WTC11 (cell line): ENCODE measurements around the gene DNM3. TPM values are rescaled to one million over a fixed set of nuclear protein-coding genes. Genes with fewer than 3 reads are reported as not detected.

Experiments
- ATAC-seq: fragments of 200-7000 bp; cut with Tn5 transposase; 2 replicates; pipeline ENCODE4 v1.10.0; 2021; ENCODE audit warnings: mild to moderate bottlenecking, moderate library complexity
- CTCF ChIA-PET: fragments of 300-600 bp; sonication (Branson Sonifier 250); formaldehyde crosslinking; loops from one replicate; lab custom pipeline; 2021; ENCODE audit warnings: antibody characterized with exemption; lab: Charles Lee
- POLR2A ChIA-PET: fragments of 350-600 bp; sonication (Branson Sonifier 250); formaldehyde crosslinking; loops from one replicate; lab custom pipeline; 2021; ENCODE audit warnings: antibody characterized with exemption; lab: Charles Lee
- DNase-seq: peaks from one replicate; pipeline ENCODE4 v3.0.0; 2021; ENCODE audit warnings: low spot score
- H3K27ac Mint-ChIP-seq: 2 replicates; pipeline ENCODE4 v1.8.0; 2021; ENCODE audit warnings: mixed read lengths
- H3K27me3 Mint-ChIP-seq: 2 replicates; pipeline ENCODE4 v1.8.0; 2021; ENCODE audit warnings: low read depth, mild to moderate bottlenecking, moderate library complexity, mixed read lengths
- H3K36me3 Mint-ChIP-seq: 2 replicates; pipeline ENCODE4 v1.8.0; 2021; ENCODE audit warnings: mixed read lengths
- H3K4me1 Mint-ChIP-seq: 2 replicates; pipeline ENCODE4 v1.8.0; 2022; ENCODE audit warnings: mixed read lengths
- H3K4me3 Mint-ChIP-seq: 2 replicates; pipeline ENCODE4 v1.8.0; 2021; ENCODE audit warnings: mild to moderate bottlenecking, moderate library complexity, mixed read lengths
- H3K9me3 Mint-ChIP-seq: 2 replicates; pipeline ENCODE4 v1.8.0; 2021; ENCODE audit warnings: mixed read lengths
- EMX1 ChIP-seq: fragments of 250-450 bp; sonication (Bioruptor Pico); IDR thresholded peaks from 2 replicates; pipeline ENCODE4 v1.8.0; 2021; ENCODE audit warnings: mild to moderate bottlenecking
- ESRRA ChIP-seq: sonication (generic); formaldehyde crosslinking; IDR thresholded peaks from 2 replicates; pipeline ENCODE4 v1.8.1; 2022; ENCODE audit warnings: mild to moderate bottlenecking, missing genetic modification reagents, borderline replicate concordance
- FOXP4 ChIP-seq: sonication (generic); formaldehyde crosslinking; IDR thresholded peaks from 2 replicates; pipeline ENCODE4 v1.8.0; 2022; ENCODE audit warnings: mild to moderate bottlenecking, missing genetic modification reagents
- JAZF1 ChIP-seq: fragments of 250-450 bp; sonication (Bioruptor Pico); IDR thresholded peaks from 2 replicates; pipeline ENCODE4 v1.9.0; 2021; ENCODE audit warnings: moderate library complexity, mild to moderate bottlenecking, inconsistent platforms
- KAT7 ChIP-seq: sonication (generic); formaldehyde crosslinking; IDR thresholded peaks from 2 replicates; pipeline ENCODE4 v1.8.1; 2023; ENCODE audit warnings: missing genetic modification reagents, mild to moderate bottlenecking, borderline replicate concordance
- NFYB ChIP-seq: sonication (generic); formaldehyde crosslinking; conservative IDR thresholded peaks from 2 replicates; pipeline ENCODE4 v1.8.0; 2022; ENCODE audit warnings: low read depth, missing genetic modification reagents
- PRRX2 ChIP-seq: fragments of 250-450 bp; sonication (Bioruptor Pico); IDR thresholded peaks from 2 replicates; pipeline ENCODE4 v1.8.0; 2021; ENCODE audit warnings: mild to moderate bottlenecking
- SMAD3 ChIP-seq: sonication (generic); formaldehyde crosslinking; IDR thresholded peaks from 2 replicates; pipeline ENCODE4 v1.8.0; 2022; ENCODE audit warnings: missing genetic modification reagents, mild to moderate bottlenecking, borderline replicate concordance
- TCF7 ChIP-seq: sonication (generic); formaldehyde crosslinking; IDR thresholded peaks from 2 replicates; pipeline ENCODE4 v1.8.0; 2022; ENCODE audit warnings: mild to moderate bottlenecking, low read depth, missing genetic modification reagents, moderate library complexity
- ZNF396 ChIP-seq: fragments of 250-450 bp; sonication (Bioruptor Pico); IDR thresholded peaks from 2 replicates; pipeline ENCODE4 v1.8.0; 2021; ENCODE audit warnings: mild to moderate bottlenecking, moderate library complexity, borderline replicate concordance
- ZNF425 ChIP-seq: fragments of 250-450 bp; sonication (Bioruptor Pico); conservative IDR thresholded peaks from 2 replicates; pipeline ENCODE4 v1.9.0; 2021; ENCODE audit warnings: mild to moderate bottlenecking
- total RNA-seq: library from RNA; stranded (reverse); gene quantifications from 3 replicates; pipeline ENCODE4 v1.2.3, GENCODE V29; 2021
- TF ChIP-seq, protein P1 (sequence below): sonication (generic); formaldehyde crosslinking; IDR thresholded peaks from 2 replicates; pipeline ENCODE4 v1.8.1; 2023; ENCODE audit warnings: mild to moderate bottlenecking, missing genetic modification reagents, borderline replicate concordance
- TF ChIP-seq, protein P2 (sequence below): sonication (generic); formaldehyde crosslinking; IDR thresholded peaks from 2 replicates; pipeline ENCODE4 v1.8.1; 2022; ENCODE audit warnings: mild to moderate bottlenecking, missing genetic modification reagents, moderate library complexity, borderline replicate concordance
- TF ChIP-seq, protein P3 (sequence below): fragments of 250-450 bp; sonication (Bioruptor Pico); IDR thresholded peaks from 2 replicates; pipeline ENCODE4 v2.1.2; 2022; ENCODE audit warnings: mild to moderate bottlenecking, moderate library complexity
- TF ChIP-seq, protein P4 (sequence below): fragments of 250-450 bp; sonication (Bioruptor Pico); IDR thresholded peaks from 2 replicates; pipeline ENCODE4 v1.9.0; 2021; ENCODE audit warnings: mild to moderate bottlenecking
- TF ChIP-seq, protein P5 (sequence below): sonication (generic); formaldehyde crosslinking; IDR thresholded peaks from 2 replicates; pipeline ENCODE4 v1.8.1; 2023; ENCODE audit warnings: mild to moderate bottlenecking, moderate library complexity, missing genetic modification reagents

Gene DNM3
- total RNA-seq, 1 experiment from 2014 or later = 1.9 TPM

- TF ChIP-seq, protein P1, sequence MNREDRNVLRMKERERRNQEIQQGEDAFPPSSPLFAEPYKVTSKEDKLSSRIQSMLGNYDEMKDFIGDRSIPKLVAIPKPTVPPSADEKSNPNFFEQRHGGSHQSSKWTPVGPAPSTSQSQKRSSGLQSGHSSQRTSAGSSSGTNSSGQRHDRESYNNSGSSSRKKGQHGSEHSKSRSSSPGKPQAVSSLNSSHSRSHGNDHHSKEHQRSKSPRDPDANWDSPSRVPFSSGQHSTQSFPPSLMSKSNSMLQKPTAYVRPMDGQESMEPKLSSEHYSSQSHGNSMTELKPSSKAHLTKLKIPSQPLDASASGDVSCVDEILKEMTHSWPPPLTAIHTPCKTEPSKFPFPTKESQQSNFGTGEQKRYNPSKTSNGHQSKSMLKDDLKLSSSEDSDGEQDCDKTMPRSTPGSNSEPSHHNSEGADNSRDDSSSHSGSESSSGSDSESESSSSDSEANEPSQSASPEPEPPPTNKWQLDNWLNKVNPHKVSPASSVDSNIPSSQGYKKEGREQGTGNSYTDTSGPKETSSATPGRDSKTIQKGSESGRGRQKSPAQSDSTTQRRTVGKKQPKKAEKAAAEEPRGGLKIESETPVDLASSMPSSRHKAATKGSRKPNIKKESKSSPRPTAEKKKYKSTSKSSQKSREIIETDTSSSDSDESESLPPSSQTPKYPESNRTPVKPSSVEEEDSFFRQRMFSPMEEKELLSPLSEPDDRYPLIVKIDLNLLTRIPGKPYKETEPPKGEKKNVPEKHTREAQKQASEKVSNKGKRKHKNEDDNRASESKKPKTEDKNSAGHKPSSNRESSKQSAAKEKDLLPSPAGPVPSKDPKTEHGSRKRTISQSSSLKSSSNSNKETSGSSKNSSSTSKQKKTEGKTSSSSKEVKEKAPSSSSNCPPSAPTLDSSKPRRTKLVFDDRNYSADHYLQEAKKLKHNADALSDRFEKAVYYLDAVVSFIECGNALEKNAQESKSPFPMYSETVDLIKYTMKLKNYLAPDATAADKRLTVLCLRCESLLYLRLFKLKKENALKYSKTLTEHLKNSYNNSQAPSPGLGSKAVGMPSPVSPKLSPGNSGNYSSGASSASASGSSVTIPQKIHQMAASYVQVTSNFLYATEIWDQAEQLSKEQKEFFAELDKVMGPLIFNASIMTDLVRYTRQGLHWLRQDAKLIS (CRISPR knock-in tag) = no peak
- TF ChIP-seq EMX1 (CRISPR knock-in tag) (no peak), FOXP4 (CRISPR knock-in tag) (no peak), TCF7 (CRISPR knock-in tag) (no peak)
- TF ChIP-seq, protein P2, sequence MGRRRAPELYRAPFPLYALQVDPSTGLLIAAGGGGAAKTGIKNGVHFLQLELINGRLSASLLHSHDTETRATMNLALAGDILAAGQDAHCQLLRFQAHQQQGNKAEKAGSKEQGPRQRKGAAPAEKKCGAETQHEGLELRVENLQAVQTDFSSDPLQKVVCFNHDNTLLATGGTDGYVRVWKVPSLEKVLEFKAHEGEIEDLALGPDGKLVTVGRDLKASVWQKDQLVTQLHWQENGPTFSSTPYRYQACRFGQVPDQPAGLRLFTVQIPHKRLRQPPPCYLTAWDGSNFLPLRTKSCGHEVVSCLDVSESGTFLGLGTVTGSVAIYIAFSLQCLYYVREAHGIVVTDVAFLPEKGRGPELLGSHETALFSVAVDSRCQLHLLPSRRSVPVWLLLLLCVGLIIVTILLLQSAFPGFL (CRISPR knock-in tag) = no peak
- TF ChIP-seq, protein P3, sequence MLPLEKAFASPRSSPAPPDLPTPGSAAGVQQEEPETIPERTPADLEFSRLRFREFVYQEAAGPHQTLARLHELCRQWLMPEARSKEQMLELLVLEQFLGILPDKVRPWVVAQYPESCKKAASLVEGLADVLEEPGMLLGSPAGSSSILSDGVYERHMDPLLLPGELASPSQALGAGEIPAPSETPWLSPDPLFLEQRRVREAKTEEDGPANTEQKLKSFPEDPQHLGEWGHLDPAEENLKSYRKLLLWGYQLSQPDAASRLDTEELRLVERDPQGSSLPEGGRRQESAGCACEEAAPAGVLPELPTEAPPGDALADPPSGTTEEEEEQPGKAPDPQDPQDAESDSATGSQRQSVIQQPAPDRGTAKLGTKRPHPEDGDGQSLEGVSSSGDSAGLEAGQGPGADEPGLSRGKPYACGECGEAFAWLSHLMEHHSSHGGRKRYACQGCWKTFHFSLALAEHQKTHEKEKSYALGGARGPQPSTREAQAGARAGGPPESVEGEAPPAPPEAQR (CRISPR knock-in tag) = no peak
Observed at GRCh38 chr1:171995573-171995972, 154.3 kb downstream of the DNM3 start (continued).

DNA sequence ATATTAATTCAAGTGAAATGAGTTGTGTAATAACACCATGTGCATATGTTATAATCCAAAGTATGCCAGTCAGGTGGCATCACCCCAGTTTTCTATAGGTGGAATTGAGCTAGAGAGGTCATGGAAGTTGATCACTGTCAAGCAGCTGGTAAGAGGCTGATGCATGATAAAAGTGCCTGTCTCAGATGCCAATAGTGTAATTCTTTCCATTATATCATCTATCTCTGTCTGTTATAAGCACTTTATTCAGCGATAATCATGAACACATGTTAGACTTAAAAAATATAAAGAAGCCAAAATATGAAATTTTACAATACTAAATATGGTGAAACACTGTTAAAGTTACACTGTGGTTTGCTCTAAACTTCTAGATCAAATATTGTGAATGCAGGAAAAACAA lies 156.6 kb downstream of the DNM3 start:
- ChIA-PET POLR2A (no interaction called here), CTCF (no interaction called here)

More for the DNA sequence above, 156.6 kb downstream of the DNM3 start:
- Mint-ChIP-seq H3K9me3 (no peaks in the 10 kb centered on the region), H3K4me3 (no peak overlapping the region), H3K27me3 (no peaks in the 10 kb centered on the region)
- TF ChIP-seq PRRX2 (CRISPR knock-in tag) = no peak
- TF ChIP-seq, protein P4, sequence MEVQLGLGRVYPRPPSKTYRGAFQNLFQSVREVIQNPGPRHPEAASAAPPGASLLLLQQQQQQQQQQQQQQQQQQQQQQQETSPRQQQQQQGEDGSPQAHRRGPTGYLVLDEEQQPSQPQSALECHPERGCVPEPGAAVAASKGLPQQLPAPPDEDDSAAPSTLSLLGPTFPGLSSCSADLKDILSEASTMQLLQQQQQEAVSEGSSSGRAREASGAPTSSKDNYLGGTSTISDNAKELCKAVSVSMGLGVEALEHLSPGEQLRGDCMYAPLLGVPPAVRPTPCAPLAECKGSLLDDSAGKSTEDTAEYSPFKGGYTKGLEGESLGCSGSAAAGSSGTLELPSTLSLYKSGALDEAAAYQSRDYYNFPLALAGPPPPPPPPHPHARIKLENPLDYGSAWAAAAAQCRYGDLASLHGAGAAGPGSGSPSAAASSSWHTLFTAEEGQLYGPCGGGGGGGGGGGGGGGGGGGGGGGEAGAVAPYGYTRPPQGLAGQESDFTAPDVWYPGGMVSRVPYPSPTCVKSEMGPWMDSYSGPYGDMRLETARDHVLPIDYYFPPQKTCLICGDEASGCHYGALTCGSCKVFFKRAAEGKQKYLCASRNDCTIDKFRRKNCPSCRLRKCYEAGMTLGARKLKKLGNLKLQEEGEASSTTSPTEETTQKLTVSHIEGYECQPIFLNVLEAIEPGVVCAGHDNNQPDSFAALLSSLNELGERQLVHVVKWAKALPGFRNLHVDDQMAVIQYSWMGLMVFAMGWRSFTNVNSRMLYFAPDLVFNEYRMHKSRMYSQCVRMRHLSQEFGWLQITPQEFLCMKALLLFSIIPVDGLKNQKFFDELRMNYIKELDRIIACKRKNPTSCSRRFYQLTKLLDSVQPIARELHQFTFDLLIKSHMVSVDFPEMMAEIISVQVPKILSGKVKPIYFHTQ = no peak
- no peak for TF ChIP-seq SMAD3 (CRISPR knock-in tag)
- no peak for TF ChIP-seq ESRRA (CRISPR knock-in tag)
- TF ChIP-seq, protein P5, sequence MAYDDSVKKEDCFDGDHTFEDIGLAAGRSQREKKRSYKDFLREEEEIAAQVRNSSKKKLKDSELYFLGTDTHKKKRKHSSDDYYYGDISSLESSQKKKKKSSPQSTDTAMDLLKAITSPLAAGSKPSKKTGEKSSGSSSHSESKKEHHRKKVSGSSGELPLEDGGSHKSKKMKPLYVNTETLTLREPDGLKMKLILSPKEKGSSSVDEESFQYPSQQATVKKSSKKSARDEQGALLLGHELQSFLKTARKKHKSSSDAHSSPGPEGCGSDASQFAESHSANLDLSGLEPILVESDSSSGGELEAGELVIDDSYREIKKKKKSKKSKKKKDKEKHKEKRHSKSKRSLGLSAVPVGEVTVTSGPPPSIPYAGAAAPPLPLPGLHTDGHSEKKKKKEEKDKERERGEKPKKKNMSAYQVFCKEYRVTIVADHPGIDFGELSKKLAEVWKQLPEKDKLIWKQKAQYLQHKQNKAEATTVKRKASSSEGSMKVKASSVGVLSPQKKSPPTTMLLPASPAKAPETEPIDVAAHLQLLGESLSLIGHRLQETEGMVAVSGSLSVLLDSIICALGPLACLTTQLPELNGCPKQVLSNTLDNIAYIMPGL (CRISPR knock-in tag) = no peak
- TF ChIP-seq JAZF1 = no peak
- TF ChIP-seq KAT7 (CRISPR knock-in tag) = no peak
- no peak for TF ChIP-seq NFYB (CRISPR knock-in tag)
- no peak for TF ChIP-seq ZNF425 (CRISPR knock-in tag)
- TF ChIP-seq ZNF396 (CRISPR knock-in tag) = no peak
- TF ChIP-seq, all 79 proteins: peak for 0
- ATAC-seq = no peak
- Mint-ChIP-seq H3K36me3 (no peaks in the 10 kb centered on the region), H3K27ac (no peak overlapping the region), H3K4me1 (peaks cover 16% of the 10 kb centered on the region)
- no peak for DNase-seq
